Glutamatergic neuron (in vitro differentiated cells): Measurements from ENCODE around the gene CSDE1. TPM values are rescaled to one million over a fixed set of nuclear protein-coding genes. Genes with fewer than 3 reads are reported as not detected.
A peak's percentile ranks its signal among the peaks of the same experiment; 100 is the strongest.
"Not testable (repeated sequence)": the region's sequence is repeated elsewhere in the genome, so short reads cannot be mapped to it uniquely, and the experiment has no call there.

Source experiments
- DNase-seq: peaks from one replicate; pipeline ENCODE4 v3.0.0; 2022
- H3K27ac Mint-ChIP-seq: one replicate; pipeline ENCODE4 v1.8.0; 2020; ENCODE audit warnings: mild to moderate bottlenecking, mixed read lengths, inconsistent platforms; ENCODE audit not compliant: unreplicated experiment
- H3K27me3 Mint-ChIP-seq: one replicate; pipeline ENCODE4 v1.8.0; 2020; ENCODE audit warnings: mild to moderate bottlenecking, moderate library complexity, mixed read lengths, inconsistent platforms; ENCODE audit not compliant: unreplicated experiment
- H3K36me3 Mint-ChIP-seq: one replicate; pipeline ENCODE4 v1.8.0; 2020; ENCODE audit warnings: mild to moderate bottlenecking, mixed read lengths, inconsistent platforms; ENCODE audit not compliant: unreplicated experiment
- H3K4me1 Mint-ChIP-seq: one replicate; pipeline ENCODE4 v1.8.0; 2020; ENCODE audit warnings: mild to moderate bottlenecking, low read depth, mixed read lengths, inconsistent platforms; ENCODE audit not compliant: unreplicated experiment
- H3K4me3 Mint-ChIP-seq: one replicate; pipeline ENCODE4 v1.8.0; 2020; ENCODE audit warnings: mild to moderate bottlenecking, mixed read lengths, inconsistent platforms; ENCODE audit not compliant: unreplicated experiment
- H3K9me3 Mint-ChIP-seq: one replicate; pipeline ENCODE4 v1.8.0; 2020; ENCODE audit warnings: mild to moderate bottlenecking, moderate library complexity, mixed read lengths, inconsistent platforms; ENCODE audit not compliant: unreplicated experiment
- long read RNA-seq: library from polyadenylated mRNA; unstranded; transcript quantifications from one replicate; pipeline ENCODE4 v2.0.0, GENCODE V29; 2020; ENCODE audit not compliant: unreplicated experiment
- total RNA-seq: library from RNA; stranded (reverse); fragmentation: NEBNext Ultra II Directional; extraction: Animal tissue kit (Norgen Biotek cat#: 25700); gene quantifications from one replicate; pipeline ENCODE4 v1.2.1, GENCODE V29; 2021; ENCODE audit not compliant: unreplicated experiment
- TF ChIP-seq, protein P1 (sequence below): fragments of 200-600 bp; sonication (generic); IDR thresholded peaks from one replicate; pipeline ENCODE4 v1.5.0; 2021; ENCODE audit not compliant: partially characterized antibody, unreplicated experiment

Gene CSDE1
- total RNA-seq: 763 TPM
- long read RNA-seq, full-length matches to known transcripts: 118 of 147 reads
- long read RNA-seq, partial matches to known transcripts: 15 of 147 reads
- long read RNA-seq, other reads (novel, unspliced or antisense): 14 of 147 reads

DNA sequence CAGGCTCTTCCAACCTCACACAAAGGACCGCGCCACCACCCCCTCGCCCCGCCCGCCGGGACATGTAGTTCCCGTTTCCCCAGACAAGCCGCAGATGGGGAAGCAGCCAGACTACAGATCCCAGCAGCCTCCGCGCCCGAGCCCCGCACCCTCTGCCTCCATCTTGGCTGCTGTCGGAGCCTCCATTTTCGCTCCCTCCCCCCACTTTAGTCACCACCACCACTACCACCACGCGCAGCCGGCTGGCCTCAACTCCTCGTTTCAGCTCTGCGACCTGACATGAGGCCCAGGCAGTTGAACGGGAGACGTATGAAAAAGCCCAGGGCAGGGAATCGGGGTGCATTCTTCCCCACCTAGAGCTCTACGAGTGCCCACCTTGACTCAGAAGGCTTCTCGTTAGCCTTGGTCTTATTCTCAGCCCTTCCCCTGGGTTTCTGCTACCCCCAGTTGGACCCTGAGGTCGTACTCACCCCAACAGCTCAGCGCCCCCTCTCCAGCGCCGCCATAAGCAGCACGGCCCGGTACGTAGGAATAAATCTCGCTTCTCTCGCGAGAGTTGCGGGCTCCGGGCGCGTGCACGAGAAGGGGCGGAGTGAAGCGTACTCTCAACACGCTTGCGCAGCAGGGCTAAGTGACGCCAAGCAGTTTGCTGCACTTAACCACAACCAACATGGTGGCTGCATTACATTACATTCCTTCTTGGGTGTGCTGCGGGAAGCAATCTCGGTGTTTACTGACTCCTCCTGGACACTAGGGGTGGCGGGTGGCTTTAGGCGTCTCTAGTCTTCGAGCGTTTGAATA is at the start of gene CSDE1:
Gene CSDE1, minus strand, starts transcription at position 530 of the 801 bp plus-strand sequence. CDS start 18,094 bp downstream, outside the sequence.
- no peaks in the 10 kb centered on the region for H3K36me3 Mint-ChIP-seq
- peaks cover 19% of the 10 kb centered on the region for H3K4me1 Mint-ChIP-seq
- H3K27me3 Mint-ChIP-seq: peaks cover 12% of the 10 kb centered on the region
- DNase-seq: peak; percentile 99
- peak within 1 kb of the TSS; percentile 95 for H3K4me3 Mint-ChIP-seq
- peaks cover 11% of the 10 kb centered on the region for H3K9me3 Mint-ChIP-seq
- H3K27ac Mint-ChIP-seq: peak within 1 kb of the TSS; percentile 98
- TF ChIP-seq, protein P1, sequence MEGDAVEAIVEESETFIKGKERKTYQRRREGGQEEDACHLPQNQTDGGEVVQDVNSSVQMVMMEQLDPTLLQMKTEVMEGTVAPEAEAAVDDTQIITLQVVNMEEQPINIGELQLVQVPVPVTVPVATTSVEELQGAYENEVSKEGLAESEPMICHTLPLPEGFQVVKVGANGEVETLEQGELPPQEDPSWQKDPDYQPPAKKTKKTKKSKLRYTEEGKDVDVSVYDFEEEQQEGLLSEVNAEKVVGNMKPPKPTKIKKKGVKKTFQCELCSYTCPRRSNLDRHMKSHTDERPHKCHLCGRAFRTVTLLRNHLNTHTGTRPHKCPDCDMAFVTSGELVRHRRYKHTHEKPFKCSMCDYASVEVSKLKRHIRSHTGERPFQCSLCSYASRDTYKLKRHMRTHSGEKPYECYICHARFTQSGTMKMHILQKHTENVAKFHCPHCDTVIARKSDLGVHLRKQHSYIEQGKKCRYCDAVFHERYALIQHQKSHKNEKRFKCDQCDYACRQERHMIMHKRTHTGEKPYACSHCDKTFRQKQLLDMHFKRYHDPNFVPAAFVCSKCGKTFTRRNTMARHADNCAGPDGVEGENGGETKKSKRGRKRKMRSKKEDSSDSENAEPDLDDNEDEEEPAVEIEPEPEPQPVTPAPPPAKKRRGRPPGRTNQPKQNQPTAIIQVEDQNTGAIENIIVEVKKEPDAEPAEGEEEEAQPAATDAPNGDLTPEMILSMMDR: no peak

DNA sequence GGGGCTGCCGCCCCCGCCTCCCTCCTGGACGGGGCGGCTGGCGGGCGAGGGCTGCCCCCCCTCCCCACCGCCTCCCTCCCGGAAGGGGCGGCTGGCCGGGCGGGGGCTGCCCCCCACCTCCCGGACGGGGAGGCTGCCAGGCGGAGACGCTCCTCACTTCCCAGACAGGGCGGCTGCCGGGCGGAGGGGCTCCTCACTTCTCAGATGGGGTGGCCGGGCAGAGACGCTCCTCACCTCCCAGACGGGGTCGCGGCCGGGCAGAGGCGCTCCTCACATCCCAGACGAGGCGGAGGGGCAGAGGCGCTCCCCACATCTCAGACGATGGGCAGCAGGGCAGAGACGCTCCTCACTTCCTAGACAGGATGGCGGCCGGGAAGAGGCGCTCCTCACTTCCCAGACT is 46.7 kb upstream of the CSDE1 start:
- not testable (repeated sequence) for H3K9me3 Mint-ChIP-seq, H3K4me3 Mint-ChIP-seq, H3K4me1 Mint-ChIP-seq, H3K27me3 Mint-ChIP-seq, DNase-seq, H3K36me3 Mint-ChIP-seq, H3K27ac Mint-ChIP-seq

DNA sequence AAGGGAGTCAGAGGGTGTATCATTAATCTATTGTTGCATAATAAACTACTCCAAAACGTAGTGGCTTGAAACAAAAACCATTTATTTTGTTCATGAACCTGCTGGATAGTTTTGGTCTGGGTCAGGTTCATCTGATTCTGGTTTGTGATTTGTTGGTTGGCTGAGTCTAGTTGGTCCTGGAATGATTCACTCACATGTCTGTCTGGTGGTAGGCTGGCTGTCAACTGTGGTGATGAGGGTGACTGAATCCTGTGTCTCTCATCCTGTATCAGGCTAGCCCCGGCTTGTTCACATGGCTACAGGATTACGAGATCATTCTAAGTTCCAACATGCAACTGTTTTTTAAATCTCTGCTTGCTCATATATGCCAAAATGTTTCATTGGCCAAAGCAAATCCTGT is 45.2 kb upstream of the CSDE1 start:
- TF ChIP-seq, protein P1: no peak
- peaks cover 2% of the 10 kb centered on the region for H3K27me3 Mint-ChIP-seq
- peaks cover 5% of the 10 kb centered on the region for H3K36me3 Mint-ChIP-seq
- peaks cover 3% of the 10 kb centered on the region for H3K9me3 Mint-ChIP-seq
- no peak overlapping the region for H3K4me3 Mint-ChIP-seq
- H3K4me1 Mint-ChIP-seq: peaks cover 1% of the 10 kb centered on the region
- no peak for DNase-seq
- peak overlapping the region; percentile 22 for H3K27ac Mint-ChIP-seq

DNA sequence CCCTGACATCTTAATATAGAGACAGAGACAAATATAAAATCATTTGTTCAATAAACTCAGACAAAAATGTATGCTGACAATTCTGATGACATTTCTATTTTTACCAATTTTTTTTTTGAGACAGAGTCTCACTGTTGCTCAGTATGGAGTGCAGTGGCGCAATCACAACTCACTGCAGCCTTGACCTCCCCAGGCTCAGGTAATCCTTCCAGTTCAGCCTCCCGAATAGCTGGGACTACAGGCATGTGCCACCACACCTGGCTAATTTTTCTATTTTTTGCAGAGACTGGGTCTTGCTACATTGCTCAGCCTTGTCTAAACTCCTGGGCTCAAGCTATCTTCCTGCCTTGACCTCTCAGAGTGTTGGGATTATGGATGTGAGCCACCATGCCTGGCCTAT is 36.3 kb upstream of the CSDE1 start:
- no peaks in the 10 kb centered on the region for H3K4me1 Mint-ChIP-seq
- peaks cover 2% of the 10 kb centered on the region for H3K27me3 Mint-ChIP-seq

DNA sequence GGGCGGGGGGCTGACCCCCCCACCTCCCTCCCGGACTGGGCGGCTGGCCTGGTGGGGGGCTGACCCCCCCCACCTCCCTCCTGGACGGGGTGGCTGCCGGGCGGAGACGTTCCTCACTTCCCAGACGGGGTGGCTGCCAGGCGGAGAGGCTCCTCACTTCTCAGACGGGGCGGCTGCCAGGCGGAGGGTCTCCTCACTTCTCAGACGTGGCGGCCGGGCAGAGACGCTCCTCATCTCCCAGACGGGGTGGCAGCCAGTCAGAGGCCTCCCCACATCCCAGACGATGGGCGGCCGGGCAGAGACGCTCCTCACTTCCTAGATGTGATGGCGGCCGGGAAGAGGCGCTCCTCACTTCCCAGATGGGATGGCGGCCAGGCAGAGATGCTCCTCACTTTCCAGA is 32.8 kb upstream of the CSDE1 start:
- H3K4me3 Mint-ChIP-seq, H3K27me3 Mint-ChIP-seq: not testable (repeated sequence)

More for the DNA sequence above, 36.3 kb upstream of the CSDE1 start:
- H3K4me3 Mint-ChIP-seq: no peak overlapping the region
- peaks cover 6% of the 10 kb centered on the region for H3K9me3 Mint-ChIP-seq
- H3K27ac Mint-ChIP-seq: no peak overlapping the region
- H3K36me3 Mint-ChIP-seq: no peaks in the 10 kb centered on the region
- DNase-seq: no peak
- TF ChIP-seq, protein P1: no peak

DNA sequence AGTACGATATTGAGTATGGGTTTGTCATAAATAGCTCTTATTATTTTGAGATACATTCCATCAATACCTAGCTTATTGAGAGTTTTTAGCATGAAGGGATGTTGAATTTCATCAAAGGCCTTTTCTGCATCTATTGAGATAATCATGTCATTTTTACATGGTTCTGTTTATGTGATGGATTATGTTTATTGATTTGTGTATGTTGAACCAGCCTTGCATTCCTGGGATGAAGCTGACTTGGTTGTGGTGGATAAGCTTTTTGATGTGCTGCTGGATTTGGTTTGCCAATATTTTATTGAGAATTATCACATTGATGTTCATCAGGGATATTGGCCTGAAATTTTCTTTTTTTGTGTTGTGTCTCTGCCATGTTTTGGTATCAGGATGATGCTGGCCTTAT is 28.7 kb upstream of the CSDE1 start:
- H3K9me3 Mint-ChIP-seq, H3K4me1 Mint-ChIP-seq, DNase-seq, H3K36me3 Mint-ChIP-seq, H3K27ac Mint-ChIP-seq, H3K27me3 Mint-ChIP-seq, H3K4me3 Mint-ChIP-seq: not testable (repeated sequence)

More for the DNA sequence above, 32.8 kb upstream of the CSDE1 start:
- DNase-seq, H3K9me3 Mint-ChIP-seq, H3K4me1 Mint-ChIP-seq, H3K36me3 Mint-ChIP-seq, H3K27ac Mint-ChIP-seq: not testable (repeated sequence)
